ENCODE data around the gene SOX2. TPM values are rescaled to one million over a fixed set of nuclear protein-coding genes. Genes with fewer than 3 reads are reported as not detected.

Gene SOX2
- total RNA-seq, 3 donors from 2014 or later: under 0.01 to 0.16 TPM; not detected in 1

- Histone ChIP-seq H3K27me3 (peaks cover 7 to 97% of the 10 kb centered on the region in 2 donors), H3K4me1 (no peaks in the 10 kb centered on the region), H3K27ac (no peak overlapping the region), H3K4me3 (no peak overlapping the region), H3K9me3 (no peaks in the 10 kb centered on the region), H3K36me3 (no peaks in the 10 kb centered on the region)
- DNase-seq (ENCODE audit: low spot score in 2 of 2): no peak
- intact Hi-C loops (cut with DNase I; ENCODE audit: low total_unique reads): no loop called here
- TF ChIP-seq POLR2A (IDR thresholded peaks at IDR 0.05) (no peak), POLR2AphosphoS5 (IDR thresholded peaks at IDR 0.05) (no peak), CTCF (IDR thresholded peaks at IDR 0.05) (no peak)
These were observed 12.4 kb upstream of the SOX2 start for GRCh38 chr3:181699171-181699903.

- H3K27ac ChIP-seq: no peak overlapping the region
- H3K27me3 ChIP-seq: peaks cover 10 to 100% of the 10 kb centered on the region in 2 donors
- no peak for DNase-seq (ENCODE audit: low spot score in 2 of 2)
- H3K4me3 ChIP-seq: peak overlapping the region in 1 of 3 donors; percentile 40
- H3K36me3 ChIP-seq: no peaks in the 10 kb centered on the region
- intact Hi-C loops (cut with DNase I; ENCODE audit: low total_unique reads): no loop called here
- TF ChIP-seq POLR2A (IDR thresholded peaks at IDR 0.05): no peak
- peak; percentile 46 to 79 (median 57) for TF ChIP-seq CTCF (IDR thresholded peaks at IDR 0.05)
- no peak for TF ChIP-seq POLR2AphosphoS5 (IDR thresholded peaks at IDR 0.05)
- H3K9me3 ChIP-seq: no peaks in the 10 kb centered on the region
- H3K4me1 ChIP-seq: no peaks in the 10 kb centered on the region
These were observed 11.3 kb upstream of the SOX2 start for GRCh38 chr3:181700168-181701087.

GRCh38 chr3:181701096-181701495 lies 10.6 kb upstream of the SOX2 start:
- Histone ChIP-seq H3K9me3 (no peaks in the 10 kb centered on the region), H3K27me3 (peaks cover 10 to 100% of the 10 kb centered on the region in 2 donors), H3K4me1 (no peaks in the 10 kb centered on the region), H3K4me3 (no peak overlapping the region), H3K27ac (no peak overlapping the region), H3K36me3 (no peaks in the 10 kb centered on the region)
- no peak for DNase-seq (ENCODE audit: low spot score in 2 of 2)
- intact Hi-C loops (cut with DNase I; ENCODE audit: low total_unique reads): no loop called here
- TF ChIP-seq POLR2A (IDR thresholded peaks at IDR 0.05) (no peak), CTCF (IDR thresholded peaks at IDR 0.05) (no peak), POLR2AphosphoS5 (IDR thresholded peaks at IDR 0.05) (no peak)

- intact Hi-C loops (cut with DNase I; ENCODE audit: low total_unique reads): no loop called here
These were observed 7.9 kb upstream of the SOX2 start for GRCh38 chr3:181703601-181704420.

More at GRCh38 chr3:181703601-181704420, 7.9 kb upstream of the SOX2 start:
- no peaks in the 10 kb centered on the region for H3K9me3 ChIP-seq
- H3K27me3 ChIP-seq: peaks cover 10 to 100% of the 10 kb centered on the region in 2 donors
- no peaks in the 10 kb centered on the region for H3K36me3 ChIP-seq
- no peaks in the 10 kb centered on the region for H3K4me1 ChIP-seq
- H3K27ac ChIP-seq: no peak overlapping the region
- H3K4me3 ChIP-seq: peak overlapping the region in 1 of 3 donors; percentile 9
- DNase-seq (ENCODE audit: low spot score in 2 of 2): no peak
- no peak for TF ChIP-seq POLR2A (IDR thresholded peaks at IDR 0.05)
- TF ChIP-seq CTCF (IDR thresholded peaks at IDR 0.05): no peak
- TF ChIP-seq POLR2AphosphoS5 (IDR thresholded peaks at IDR 0.05): no peak
